Astrocyte of the spinal cord (primary cell): ENCODE results near the gene MRPS23.
"Not testable (repeated sequence)": the region's sequence is repeated elsewhere in the genome, so short reads cannot be mapped to it uniquely, and the experiment has no call there.

Experiments
- DNase-seq: peaks from one replicate; pipeline ENCODE4 v3.0.0; 2011; ENCODE audit warnings: low read depth, low spot score
- H3K4me3 ChIP-seq: 2 replicates; pipeline ENCODE4 v1.5.1; 2011; ENCODE audit warnings: low read depth, mild to moderate bottlenecking, low read length, moderate library complexity
- CTCF ChIP-seq: IDR thresholded peaks from 2 replicates; pipeline ENCODE4 v1.5.1; 2012; ENCODE audit warnings: low read depth, mild to moderate bottlenecking, low read length, inconsistent platforms
- in situ Hi-C: cut with HindIII; loops from 2 replicates; pipeline ENCODE4 v1.10.0; 2017; ENCODE audit warnings: low sequenced_read_pairs

MRPS23 gene

GRCh38 chr17:57849163-57849873 lies 526 bp downstream of the MRPS23 start:
- H3K4me3 ChIP-seq = peak overlapping the region; percentile 91
- in situ Hi-C loops = no loop called here
- DNase-seq = no peak
- no peak for TF ChIP-seq CTCF

GRCh38 chr17:57846056-57846945 lies 3.5 kb downstream of the MRPS23 start:
- in situ Hi-C loops, DNase-seq, H3K4me3 ChIP-seq: not testable (repeated sequence)

- no peak for TF ChIP-seq CTCF
Measured at GRCh38 chr17:57842280-57842679, 7.6 kb downstream of the MRPS23 start.

GRCh38 chr17:57839571-57839923 lies 10.3 kb downstream of the MRPS23 start:
- H3K4me3 ChIP-seq = no peak overlapping the region
- in situ Hi-C loops = no loop called here
- no peak for TF ChIP-seq CTCF
- DNase-seq = no peak

More at GRCh38 chr17:57842280-57842679, 7.6 kb downstream of the MRPS23 start:
- H3K4me3 ChIP-seq = no peak overlapping the region
- in situ Hi-C loops = no loop called here
- DNase-seq = no peak

- in situ Hi-C loops = no loop called here
- no peak overlapping the region for H3K4me3 ChIP-seq
- DNase-seq = no peak
- no peak for TF ChIP-seq CTCF
Measured at GRCh38 chr17:57838857-57839570, 10.8 kb downstream of the MRPS23 start.

GRCh38 chr17:57838453-57838852 lies 11.4 kb downstream of the MRPS23 start:
- in situ Hi-C loops = no loop called here
- no peak for TF ChIP-seq CTCF
- DNase-seq = no peak
- no peak overlapping the region for H3K4me3 ChIP-seq
